Measurements from ENCODE around the gene SERPINB3. TPM values are rescaled to one million over a fixed set of nuclear protein-coding genes. Genes with fewer than 3 reads are reported as not detected.
A peak's percentile ranks its signal among the peaks of the same experiment; 100 is the strongest.

Gene SERPINB3
- total and polyA plus RNA-seq, 2 experiments from 2014 or later: 0.27 to 0.59 TPM

- Histone ChIP-seq H3K4me3 (no peak overlapping the region), H3K9me2 (ENCODE audit: insufficient read depth) (peaks cover 9% of the 10 kb centered on the region; the same call in 1 of the 2 replicates), H4K20me1 (replicated peaks; ENCODE audit: insufficient read depth) (no peaks in the 10 kb centered on the region), H3K4me1 (ENCODE audit: insufficient read depth) (peaks cover 7% of the 10 kb centered on the region), H2AFZ (peak overlapping the region; percentile 15; the same call in 1 of the 2 replicates), H3K4me2 (peak overlapping the region; percentile 29; the same call in 1 of the 2 replicates), H3F3A (replicated peaks; ENCODE audit: low read depth) (no peaks in the 10 kb centered on the region), H3K36me3 (ENCODE audit: insufficient read depth) (no peaks in the 10 kb centered on the region), H3K27me3 (ENCODE audit: insufficient read depth) (no peaks in the 10 kb centered on the region), H3K27ac (ENCODE audit: low read depth) (no peak overlapping the region), H3K79me2 (replicated peaks; ENCODE audit: insufficient read depth) (no peaks in the 10 kb centered on the region)
- TF ChIP-seq EZH2 (IDR thresholded peaks at IDR 0.05; ENCODE audit: low read depth, unreplicated experiment) (no peak), ZNF462 (CRISPR knock-in tag; IDR thresholded peaks at IDR 0.05) (no peak), REST (IDR thresholded peaks at IDR 0.05; ENCODE audit: unreplicated experiment) (no peak), CTCF (conservative IDR thresholded peaks at IDR 0.05; ENCODE audit: low read depth in 2 of 2) (no peak), NANOG (IDR thresholded peaks at IDR 0.05; ENCODE audit: borderline replicate concordance) (no peak), POLR2AphosphoS5 (IDR thresholded peaks at IDR 0.05; ENCODE audit: low read depth) (no peak), EZH2phosphoT487 (IDR thresholded peaks at IDR 0.05; ENCODE audit: unreplicated experiment) (no peak), STAT1 (IDR thresholded peaks at IDR 0.05; ENCODE audit: unreplicated experiment) (no peak), CREB1 (CRISPR knock-in tag; IDR thresholded peaks at IDR 0.05; ENCODE audit: low read depth) (no peak), ZNF114 (CRISPR knock-in tag; IDR thresholded peaks at IDR 0.05) (no peak), JUNB (IDR thresholded peaks at IDR 0.05; ENCODE audit: unreplicated experiment) (no peak), ZNF331 (CRISPR knock-in tag; IDR thresholded peaks at IDR 0.05; ENCODE audit: low read depth) (no peak), ETS1 (IDR thresholded peaks at IDR 0.05) (no peak)
- H3K27ac Mint-ChIP-seq: peak overlapping the region; percentile 64
- peak; percentile 97 for ATAC-seq
- no peak overlapping the region for H3K4me3 Mint-ChIP-seq
- H3K27me3 Mint-ChIP-seq (ENCODE audit: insufficient read depth, low read depth, poor library complexity): no peaks in the 10 kb centered on the region
- H3K9me3 Mint-ChIP-seq: peaks cover 8% of the 10 kb centered on the region; the same call in 2 of the 3 replicates
- H3K4me1 Mint-ChIP-seq: peaks cover 15% of the 10 kb centered on the region
- DNase-seq (ENCODE audit: low spot score): peak; percentile 47
- no peaks in the 10 kb centered on the region; the same call in 2 of the 3 replicates for H3K36me3 Mint-ChIP-seq (ENCODE audit: low read depth)
These were observed 21.5 kb upstream of the SERPINB3 start for GRCh38 chr18:63683152-63683551.

All from GM23338 (cell line).